NCI-H2081 treated with DMSO at 0.1 percent for 48 hours (cell line): ENCODE measurements around the gene ZNF451.
"Not testable (repeated sequence)": the region's sequence is repeated elsewhere in the genome, so short reads cannot be mapped to it uniquely, and the experiment has no call there.

Source experiments
- DNase-seq: peaks from one replicate; lab custom pipeline; 2025; lab: John Stamatoyannopoulos, UW

The ZNF451 gene

DNA sequence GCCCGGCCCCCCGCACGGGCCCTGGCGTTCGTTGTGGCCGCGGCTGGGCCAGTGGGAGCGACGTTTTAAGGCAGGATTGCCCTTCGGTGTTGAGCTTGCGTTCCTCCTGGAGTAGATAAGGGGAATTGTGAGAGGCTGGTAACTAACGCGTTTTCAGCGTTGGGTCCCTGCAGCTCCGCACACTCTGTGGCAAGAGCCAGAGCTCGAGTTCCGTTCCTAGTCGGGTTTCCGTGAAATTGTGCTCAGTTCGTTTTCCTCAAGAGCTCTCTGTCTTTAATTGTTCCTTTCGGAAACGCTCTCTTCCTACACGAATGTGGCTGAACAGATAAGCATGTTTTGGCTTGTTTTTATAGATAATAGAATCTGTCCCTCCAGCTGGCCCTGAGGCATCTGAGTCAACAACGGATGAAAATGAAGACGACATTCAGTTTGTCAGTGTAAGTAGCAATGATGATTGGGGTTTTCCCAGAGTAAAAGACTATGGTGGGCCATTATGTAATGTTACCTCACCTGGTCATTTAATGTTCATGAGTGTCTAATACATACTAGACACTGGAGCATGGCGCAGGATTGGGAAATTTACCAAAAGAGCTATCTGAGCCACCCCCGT lies 575 bp downstream of the ZNF451 start:
- not testable (repeated sequence) for DNase-seq

DNA sequence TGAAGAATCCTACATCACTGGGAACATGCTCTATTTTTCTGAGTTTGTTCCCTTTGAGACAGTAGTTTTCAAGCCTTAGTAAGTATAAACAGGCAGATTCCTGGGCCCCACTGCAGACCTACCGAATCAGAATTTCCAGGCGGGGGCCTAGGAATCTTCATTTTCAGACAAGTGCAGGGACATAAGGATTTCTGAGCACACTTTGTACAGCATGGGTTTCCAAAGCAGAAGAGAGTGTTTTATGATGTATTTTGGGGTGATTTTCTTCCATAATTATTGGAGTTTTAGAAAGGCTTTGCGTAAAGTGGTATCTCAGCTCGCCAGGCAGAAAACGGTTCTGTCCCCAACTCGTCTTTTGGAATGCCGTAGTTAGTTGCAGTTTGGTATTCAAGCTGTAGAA lies 1.4 kb downstream of the ZNF451 start:
- not testable (repeated sequence) for DNase-seq

DNA sequence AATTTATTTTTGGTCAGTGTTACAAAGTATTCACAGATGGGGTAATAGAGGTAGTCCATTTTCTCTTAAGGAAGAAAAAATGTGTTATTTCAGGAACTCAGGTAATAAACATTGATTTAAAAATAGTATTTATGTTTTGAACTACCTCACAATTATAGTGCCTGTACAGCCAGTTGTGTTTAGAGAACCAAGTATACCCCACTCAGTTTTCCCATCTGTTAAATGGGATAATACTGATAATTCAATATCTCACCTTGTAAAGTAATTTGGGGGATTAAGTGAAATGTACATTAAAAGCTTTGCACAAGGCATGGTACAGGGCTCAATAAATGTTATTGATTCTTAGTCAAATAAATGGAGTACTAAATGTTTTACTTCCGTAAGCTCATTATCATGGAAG lies 4.7 kb downstream of the ZNF451 start:
- no peak for DNase-seq

DNA sequence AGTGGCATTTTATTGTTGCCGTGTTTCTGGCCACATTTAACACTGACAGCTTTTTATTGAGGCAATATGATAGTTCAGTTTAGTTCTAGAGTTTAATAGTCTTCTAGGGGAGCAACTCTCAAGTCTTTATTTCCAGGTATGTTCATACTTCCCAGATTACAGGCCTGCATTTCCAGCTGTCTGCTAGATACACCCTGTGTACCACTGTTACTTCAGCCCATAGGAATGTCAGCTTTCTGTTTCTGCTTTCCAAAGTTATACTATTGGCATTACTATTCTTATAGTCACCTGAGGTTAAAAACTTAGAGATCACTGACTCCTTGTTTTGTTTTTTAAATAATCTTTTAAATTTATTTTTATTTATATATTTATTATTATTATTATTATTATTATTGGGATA lies 7.6 kb downstream of the ZNF451 start:
- no peak for DNase-seq

DNA sequence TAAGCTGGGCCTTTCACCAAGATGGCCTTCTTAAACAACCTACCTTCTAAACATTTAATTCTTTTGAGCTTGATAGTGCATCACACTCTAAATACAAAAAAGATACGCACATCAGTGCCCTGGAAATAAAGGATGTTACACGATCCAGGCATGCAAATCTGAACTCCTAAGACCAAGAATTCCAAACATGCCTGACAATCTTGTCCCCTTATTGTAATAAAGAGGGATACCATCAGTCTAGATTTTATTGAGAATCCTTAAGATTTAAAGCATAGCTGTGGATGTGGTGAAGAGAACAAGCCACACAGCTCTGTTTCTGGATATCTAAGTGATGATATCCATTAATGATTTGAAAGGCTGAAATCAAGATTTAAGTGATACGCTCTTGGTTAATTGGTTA lies 13.0 kb downstream of the ZNF451 start:
- no peak for DNase-seq

DNA sequence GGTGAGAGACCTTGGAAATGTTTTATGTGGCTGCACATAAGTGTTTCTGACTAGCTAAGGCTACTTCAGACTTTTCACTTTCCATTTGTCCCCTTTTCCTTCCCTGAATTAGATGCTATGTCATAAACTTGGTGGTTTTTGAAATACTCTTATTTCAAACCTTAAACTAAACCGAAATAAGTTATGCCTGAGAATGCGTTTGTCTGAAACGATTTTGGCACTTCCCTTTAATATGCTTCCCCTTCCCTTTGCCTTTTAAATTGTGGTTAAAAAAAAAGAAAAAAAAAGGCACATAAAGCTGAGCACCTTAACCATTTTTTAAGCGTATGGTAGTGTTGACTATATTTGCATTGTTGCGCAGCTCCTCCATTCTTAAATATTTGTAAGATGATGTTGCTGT lies 14.3 kb downstream of the ZNF451 start:
- no peak for DNase-seq

DNA sequence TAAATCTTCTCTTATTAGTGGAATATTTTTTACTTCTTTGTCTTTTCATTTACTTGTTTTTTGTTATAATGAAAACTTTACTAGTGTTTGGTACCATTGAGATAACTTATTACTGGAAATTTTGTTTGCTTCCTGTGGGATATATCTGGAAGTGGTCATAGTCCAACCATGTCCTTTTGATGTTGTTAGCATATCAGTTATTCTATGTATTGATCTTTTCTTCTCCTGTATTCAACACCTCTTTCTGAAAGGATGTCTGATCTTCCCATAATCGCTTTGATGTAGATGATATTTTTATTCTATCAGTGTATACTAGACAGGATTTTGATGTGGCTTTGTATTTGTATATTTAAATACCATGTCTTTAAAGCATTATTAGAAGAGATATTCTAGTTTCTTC lies 17.0 kb downstream of the ZNF451 start:
- DNase-seq: no peak

DNA sequence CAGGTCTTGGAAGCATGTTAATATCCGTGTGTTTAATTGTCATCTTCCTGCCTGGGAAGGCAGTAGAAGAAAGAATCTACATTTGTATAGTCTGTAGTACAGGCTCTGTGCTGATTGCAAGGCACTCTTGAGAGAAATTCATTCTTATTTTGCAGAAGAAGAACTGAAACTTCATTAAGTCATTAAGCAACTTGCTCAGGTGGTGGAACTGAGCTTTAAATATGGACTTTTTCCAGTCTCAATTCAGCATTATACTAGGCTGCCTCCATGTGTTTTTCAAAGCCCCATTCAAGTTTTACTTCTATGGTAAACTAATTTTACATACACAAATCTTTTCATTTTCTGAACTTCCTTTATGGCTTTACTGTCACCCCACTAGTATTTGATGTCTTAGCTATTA lies 18.7 kb downstream of the ZNF451 start:
- DNase-seq: no peak

DNA sequence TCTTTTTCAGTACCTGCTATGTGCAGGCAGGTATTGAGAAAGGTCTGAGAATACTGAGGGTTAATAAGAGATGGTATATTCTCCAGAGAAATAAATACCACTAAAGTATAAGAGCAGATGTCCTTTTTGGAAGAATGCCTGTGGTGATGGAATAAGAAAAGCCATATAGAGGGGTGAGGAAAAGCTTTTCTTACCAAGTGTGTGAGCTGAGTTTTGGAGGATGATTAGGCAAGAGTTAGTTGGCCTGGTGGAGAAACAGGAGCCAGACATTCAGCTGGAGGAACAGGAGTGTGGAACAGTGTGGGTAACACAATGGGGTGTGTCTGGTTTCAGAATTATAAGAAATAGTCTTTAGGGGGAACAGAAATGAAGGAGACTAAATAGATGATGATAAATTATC lies 19.9 kb downstream of the ZNF451 start:
- no peak for DNase-seq

DNA sequence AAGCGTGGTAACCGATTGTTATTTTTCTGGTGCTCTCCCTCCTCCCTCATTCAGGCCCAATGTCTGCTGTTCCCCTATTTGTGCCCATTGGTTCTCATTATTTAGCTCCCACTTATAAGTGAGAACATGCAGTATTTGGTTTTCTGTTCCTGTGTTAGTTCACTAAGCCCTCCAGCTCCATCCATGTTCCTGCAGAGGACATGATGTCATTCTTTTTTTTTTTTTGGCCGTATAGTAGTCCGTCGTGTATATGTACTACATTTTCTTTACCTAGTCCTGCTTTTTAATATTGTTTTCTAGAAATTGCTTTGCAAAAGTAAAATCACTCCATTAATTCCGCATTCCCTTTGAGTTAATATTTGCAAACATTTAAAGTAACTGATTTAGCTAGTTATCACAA lies 23.1 kb downstream of the ZNF451 start:
- DNase-seq: no peak

DNA sequence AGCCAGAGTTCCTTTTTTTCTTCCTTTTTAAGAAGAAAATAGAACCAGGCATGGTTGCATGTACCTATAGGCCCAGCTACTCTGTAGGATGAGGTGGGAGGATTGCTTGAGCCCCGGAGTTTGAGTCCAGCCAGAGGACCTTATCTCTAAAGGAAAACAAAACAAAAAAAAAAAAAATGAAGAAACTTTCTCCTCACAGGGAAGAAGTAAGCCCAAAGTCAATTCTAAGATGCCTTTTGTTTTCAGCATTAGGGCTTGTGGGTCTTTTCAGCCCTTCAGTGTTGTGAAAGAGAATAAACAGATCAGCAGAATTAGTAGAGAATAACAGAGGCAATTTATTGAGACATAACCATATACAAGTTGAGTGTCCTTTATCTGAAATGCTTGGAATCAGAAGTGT lies 26.8 kb downstream of the ZNF451 start:
- no peak for DNase-seq

DNA sequence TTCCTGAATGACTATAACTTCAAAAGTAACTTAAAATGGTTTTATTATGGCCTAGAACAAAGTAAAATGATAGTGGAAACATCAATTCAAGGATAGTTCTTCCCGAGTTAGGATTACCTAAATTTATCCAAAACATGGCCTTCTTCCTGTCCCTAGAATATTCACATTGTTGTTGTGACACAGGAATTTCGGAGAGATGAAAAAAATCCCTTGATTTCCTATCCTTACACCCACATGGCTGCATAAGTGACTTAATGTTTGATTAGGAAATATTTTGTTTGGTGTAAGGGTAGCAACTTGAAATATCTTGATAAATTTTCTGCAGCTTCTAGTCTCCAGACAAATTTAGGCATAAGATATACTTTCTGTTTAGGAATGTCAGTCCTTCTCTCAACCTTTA lies 27.8 kb downstream of the ZNF451 start:
- no peak for DNase-seq

DNA sequence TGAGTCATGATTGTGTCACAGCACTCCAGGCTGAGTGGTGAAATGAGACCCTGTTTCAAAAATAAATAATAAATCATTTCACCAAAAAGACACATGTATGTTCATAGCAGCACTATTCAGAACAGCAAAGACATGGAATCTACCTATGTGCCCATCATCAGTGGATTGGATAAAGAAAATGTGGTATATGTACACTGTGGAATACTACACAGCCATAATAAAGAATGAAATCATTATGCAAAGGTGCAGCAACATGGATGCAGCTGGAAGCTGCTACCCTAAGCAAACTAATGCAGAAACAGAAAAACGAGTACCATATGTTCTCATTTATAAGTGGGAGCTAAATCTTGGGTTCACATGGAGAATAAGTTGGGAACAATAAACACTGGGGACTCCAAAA lies 33.1 kb downstream of the ZNF451 start:
- no peak for DNase-seq

DNA sequence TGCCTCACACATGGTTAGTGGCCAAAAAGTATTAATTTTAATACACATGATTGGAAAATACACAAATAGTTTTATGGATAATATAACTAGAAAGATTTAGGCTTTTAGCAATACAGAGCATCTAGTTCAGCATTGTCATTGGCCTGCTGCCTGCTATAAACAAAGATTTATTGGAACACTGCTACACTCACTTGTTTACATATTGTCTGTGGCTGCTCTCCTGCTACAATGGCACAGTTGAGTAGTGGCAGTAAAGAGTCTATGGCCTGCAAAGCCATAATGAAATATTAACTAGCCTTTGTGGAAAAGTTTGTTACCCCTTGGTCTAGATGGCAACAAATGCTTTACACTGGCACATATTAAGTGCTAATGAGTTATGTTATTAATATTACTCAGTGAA lies 37.8 kb downstream of the ZNF451 start:
- DNase-seq: no peak

DNA sequence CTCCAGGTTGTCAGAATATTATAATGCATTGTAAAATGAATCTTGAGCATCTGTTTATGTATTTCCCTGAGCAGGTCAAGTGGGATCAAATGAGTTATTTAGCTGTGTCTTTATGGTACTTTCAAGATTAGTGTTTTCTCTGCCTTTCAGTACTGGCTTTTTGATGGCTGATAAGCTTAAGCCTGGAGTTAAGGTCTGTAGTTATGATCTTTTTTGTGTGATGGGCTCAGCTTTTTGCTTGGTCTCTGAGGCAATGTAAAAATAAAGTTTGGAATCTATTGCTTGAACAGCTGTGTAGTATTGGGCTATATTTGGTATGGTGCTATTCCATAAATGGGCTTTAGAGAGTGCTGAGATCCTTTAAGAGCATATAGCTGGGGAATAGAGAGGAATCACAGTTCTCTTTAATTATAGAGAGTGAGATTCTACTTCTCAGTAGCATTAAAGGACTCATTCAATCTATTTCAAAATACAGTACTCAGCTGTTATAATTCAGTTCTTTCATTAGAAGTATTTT lies 40.7 kb downstream of the ZNF451 start:
- no peak for DNase-seq

DNA sequence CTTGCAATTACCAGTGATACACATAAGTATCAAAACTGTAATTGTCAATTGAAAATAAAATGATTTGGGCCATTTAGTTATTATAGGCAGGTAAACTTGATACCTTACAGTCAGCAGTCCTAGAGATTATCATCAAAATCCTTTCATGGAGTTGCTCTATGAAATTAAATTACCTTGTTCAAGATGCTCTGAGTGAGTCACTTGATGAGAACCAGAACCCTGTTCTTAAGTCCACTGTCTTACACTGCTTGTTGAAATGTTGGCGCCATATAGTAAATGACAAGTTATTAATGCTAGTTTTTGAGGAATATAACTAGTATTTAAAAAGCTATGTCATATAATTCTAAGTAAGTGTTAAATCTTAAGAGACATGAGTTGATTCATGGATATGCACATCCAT lies 45.0 kb downstream of the ZNF451 start:
- no peak for DNase-seq

DNA sequence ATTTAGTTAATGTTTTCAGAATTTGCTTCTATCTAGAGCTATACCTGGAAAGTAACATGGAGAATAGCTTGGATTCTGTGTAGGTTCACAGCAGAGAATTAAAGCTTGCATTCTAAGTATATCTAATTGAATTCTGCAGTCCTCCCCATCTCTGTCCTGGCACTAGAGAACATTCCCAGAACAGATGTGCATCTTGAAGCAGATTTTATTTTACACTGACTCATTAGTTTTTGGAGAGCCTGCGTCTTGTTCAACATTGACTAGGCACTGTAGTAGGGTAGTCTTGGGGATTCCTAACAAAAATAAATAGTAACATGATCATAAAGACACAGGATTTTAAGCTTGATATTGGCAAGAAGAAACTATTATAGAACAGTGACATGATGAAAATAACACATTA lies 45.9 kb downstream of the ZNF451 start:
- DNase-seq: no peak

DNA sequence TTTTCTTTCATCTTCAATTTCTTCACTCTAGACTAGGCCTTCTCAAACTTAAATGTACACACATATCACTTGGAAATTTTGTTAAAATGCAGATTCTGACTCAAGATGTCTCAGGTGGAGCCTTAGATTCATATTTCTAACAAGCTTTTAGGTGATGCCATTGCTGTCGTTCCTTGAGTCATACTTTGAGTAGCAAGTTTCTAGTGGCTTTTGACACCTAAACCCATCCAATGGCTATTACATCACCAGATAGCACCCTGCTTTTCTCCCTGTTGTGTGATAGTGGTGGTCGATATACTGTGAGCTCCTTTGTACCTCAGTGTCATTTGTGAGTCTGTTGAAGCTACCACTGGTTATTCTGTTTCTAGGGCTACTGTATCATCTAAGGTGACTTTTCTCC lies 47.4 kb downstream of the ZNF451 start:
- DNase-seq: no peak

DNA sequence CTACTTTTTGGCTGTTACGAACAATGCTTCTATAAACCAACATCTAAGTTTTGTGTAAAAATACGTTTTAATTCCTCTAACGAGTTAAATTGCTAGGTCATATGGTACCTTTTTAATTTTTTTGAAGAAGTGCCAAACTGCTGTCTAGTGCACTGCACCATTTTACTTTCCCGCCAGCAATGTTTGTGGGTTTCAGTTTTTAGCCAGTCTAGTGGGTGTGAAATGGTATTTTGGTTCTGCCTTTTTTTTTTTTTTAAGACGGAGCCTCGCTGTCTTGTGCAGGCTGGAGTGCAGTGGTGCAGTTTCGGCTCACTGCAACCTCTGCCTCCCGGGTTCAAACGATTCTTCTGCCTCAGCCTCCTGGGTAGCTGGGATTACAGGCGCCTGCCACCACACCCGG lies 48.0 kb downstream of the ZNF451 start:
- no peak for DNase-seq

DNA sequence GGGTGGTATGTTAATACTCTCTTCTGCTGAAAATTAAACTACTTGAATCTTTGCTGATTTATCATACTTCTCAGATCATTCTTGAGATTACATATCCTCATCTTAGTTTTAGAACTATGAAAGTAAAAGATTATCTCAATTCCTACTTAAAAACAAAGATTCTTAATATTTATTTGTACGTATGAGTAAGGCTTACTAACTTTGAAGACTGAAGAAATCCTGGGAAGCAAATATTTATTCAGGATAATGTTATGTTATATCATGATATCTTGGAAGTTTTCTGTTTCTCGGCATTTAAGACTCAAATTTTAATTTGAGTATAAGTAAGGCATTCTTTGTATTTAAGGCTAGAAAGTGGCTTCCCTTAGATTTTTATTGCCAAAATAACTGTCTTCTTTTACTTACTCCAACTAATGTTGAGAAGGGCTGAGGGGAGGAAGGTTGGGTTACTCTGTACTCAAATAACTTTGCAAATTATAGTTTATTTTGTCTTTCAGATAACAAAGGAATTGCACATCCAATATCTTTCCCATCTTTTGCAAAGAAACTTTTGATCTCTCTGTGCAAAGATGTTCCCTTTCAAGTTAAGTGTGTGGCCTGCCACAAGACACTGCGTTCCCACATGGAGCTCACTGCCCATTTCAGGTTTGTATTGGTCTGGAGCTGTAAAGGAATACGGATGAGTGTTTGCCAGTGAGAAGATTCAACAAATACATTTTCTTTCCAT lies 51.6 kb downstream of the ZNF451 start:
- DNase-seq: no peak

DNA sequence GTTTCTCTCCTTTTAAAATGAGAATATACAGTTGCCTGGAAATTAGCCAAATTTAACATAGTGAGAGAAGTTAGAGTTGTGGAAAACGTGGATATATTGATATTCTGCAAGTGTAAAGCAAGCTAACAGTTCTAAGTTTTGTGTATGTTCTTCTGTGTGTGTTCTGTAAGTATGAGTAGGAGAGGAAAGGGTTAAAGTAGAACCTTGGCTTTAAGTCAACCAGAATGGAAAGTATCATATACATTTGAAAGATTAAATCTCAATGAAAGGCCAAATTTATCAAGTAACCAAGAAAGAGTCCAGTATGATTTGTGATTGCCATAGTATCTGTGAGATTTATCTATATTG lies 52.2 kb downstream of the ZNF451 start:
- DNase-seq: no peak

DNA sequence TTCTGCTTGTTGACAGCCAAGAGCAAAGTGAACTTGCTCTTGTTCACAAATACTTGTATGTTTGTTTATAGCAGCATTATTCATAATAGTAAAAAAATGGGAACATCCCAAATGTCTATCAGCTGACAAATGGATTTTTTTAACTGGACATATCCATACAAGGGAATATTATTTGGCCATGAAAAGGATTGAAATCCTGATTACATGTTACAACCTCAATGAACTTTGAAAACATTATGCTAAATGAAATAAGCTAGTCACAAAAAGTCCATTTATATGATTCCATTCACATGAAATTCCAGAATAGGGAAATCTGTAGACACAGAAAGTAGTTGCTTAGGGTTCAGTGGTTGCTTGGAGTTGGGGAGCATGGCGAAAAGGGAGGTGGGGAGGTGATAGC lies 53.7 kb downstream of the ZNF451 start:
- no peak for DNase-seq

DNA sequence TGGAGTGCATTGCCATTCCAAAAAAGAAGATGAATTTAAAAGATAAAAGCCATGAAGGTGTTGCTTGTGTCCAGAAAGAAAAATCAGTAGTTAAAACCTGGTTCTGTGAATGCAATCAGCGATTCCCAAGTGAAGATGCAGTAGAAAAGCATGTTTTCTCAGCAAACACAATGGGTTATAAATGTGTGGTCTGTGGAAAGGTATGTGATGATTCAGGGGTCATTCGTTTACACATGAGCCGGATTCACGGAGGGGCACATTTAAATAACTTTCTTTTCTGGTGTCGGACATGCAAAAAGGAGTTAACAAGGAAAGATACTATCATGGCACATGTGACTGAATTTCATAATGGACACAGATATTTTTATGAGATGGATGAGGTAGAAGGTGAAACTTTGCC lies 57.4 kb downstream of the ZNF451 start:
- DNase-seq: no peak
